GM10266 (cell line): ENCODE results near the gene CIPC.

Experiments
- DNase-seq: peaks from one replicate; pipeline ENCODE4 v3.0.0; 2012; ENCODE audit errors: extremely low spot score
- TF ChIP-seq, protein P1 (sequence below): IDR thresholded peaks from 2 replicates; pipeline ENCODE4 v1.5.1; 2012; ENCODE audit warnings: mild to moderate bottlenecking, low read depth; ENCODE audit not compliant: control insufficient read depth, insufficient read depth; ENCODE audit errors: missing control alignments

The CIPC gene

DNA sequence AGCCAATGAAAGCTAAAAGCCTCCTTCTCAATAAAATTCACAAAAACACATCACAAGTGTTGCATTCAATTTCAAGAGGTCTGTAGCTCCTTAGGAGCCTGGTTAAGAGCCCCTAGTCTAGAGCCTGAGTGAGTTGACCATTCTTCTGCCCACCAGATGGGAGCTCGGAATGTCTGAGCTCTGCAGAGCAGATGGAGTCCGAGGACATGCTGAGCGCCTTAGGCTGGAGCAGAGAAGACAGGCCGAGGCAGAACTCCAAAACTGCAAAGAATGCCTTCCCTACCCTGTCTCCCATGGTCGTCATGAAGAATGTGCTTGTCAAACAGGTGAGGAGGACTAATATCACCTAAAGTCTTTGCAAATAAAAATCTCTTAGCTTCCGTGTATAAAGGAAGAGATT lies 11.6 kb downstream of the CIPC start:
- DNase-seq: no peak
- TF ChIP-seq, protein P1, sequence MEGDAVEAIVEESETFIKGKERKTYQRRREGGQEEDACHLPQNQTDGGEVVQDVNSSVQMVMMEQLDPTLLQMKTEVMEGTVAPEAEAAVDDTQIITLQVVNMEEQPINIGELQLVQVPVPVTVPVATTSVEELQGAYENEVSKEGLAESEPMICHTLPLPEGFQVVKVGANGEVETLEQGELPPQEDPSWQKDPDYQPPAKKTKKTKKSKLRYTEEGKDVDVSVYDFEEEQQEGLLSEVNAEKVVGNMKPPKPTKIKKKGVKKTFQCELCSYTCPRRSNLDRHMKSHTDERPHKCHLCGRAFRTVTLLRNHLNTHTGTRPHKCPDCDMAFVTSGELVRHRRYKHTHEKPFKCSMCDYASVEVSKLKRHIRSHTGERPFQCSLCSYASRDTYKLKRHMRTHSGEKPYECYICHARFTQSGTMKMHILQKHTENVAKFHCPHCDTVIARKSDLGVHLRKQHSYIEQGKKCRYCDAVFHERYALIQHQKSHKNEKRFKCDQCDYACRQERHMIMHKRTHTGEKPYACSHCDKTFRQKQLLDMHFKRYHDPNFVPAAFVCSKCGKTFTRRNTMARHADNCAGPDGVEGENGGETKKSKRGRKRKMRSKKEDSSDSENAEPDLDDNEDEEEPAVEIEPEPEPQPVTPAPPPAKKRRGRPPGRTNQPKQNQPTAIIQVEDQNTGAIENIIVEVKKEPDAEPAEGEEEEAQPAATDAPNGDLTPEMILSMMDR: no peak

DNA sequence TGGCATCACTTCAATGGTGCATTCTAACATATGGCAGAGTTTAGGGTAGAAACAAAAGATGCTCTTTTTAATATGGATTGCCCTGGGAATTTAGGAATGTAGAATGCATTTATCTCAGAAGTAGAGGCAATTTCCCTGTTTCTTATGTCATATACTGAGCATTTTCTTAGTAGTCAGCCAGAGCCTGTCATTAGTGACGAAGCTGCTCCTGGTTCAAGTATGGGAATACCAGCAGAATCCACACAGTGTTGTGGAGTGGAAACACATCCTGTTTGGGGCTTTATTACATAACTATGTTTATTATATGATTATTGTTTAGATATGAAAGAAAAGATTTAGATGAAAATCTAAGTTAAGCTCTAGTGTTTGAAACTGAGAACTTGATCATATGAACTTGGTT lies 12.2 kb downstream of the CIPC start:
- TF ChIP-seq, protein P1: no peak
- no peak for DNase-seq

DNA sequence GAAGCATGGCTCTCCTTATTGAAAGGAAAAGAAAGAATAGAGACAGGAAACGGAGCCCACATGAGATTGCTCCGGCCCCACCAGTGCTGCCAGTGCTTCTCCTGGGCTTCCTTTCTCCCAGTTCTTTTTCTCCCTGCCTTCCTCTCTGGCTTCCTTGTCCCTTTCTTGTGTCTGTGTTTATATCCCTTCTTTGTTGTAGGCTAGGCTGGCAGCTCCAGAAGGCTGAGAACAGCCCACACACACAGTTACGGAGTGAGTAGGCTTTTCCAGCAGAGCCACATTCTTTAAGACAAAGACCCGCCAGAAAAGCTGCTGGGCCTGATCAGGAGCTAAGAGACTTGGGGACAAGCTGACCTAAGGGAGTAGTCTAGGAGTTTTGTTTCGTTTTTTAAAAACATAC lies 13.0 kb downstream of the CIPC start:
- DNase-seq: no peak
- TF ChIP-seq, protein P1: no peak

DNA sequence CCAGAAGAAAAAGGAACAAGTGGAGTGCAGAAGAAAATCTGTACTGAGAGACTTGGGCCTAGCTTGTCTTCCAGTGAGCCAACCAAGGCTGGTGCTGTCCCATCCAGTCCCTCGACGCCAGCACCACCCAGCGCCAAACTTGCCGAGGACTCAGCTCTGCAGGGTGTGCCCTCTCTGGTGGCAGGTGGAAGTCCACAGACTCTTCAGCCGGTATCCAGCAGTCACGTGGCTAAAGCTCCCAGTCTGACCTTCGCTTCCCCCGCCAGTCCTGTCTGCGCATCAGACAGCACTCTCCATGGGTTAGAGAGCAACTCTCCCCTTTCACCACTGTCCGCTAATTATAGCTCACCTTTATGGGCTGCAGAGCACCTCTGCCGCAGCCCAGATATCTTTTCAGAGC lies 15.6 kb downstream of the CIPC start:
- no peak for DNase-seq
- TF ChIP-seq, protein P1: no peak

DNA sequence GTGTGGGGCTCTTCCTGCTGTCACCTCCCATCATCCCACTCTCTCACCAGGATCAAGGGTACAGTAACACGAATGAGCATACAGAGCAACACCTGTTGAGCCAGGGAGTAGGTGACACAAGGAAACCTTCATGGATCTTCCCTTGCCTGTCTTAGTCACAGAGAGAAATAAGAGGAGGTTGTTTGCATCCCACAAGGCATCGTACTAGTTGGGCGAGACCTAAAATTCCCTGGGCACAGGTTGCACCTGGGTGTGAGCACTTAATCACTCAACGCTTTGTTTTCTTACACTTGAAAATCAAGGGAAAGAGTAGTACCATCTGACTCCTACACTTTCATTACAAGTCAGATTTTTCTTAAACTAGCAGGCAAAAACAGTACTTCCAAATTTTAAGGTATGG lies 16.6 kb downstream of the CIPC start:
- TF ChIP-seq, protein P1: no peak
- DNase-seq: no peak

GRCh38 chr14:77116172-77116817 lies 18.2 kb downstream of the CIPC start:
- TF ChIP-seq, protein P1: no peak
- no peak for DNase-seq

- TF ChIP-seq, protein P1: no peak
- DNase-seq: no peak
These were observed 21.8 kb downstream of the CIPC start for GRCh38 chr14:77119851-77120250.
